ENCODE results near the gene STX11.
"Not testable (repeated sequence)": the region's sequence is repeated elsewhere in the genome, so short reads cannot be mapped to it uniquely, and the experiment has no call there.

Gene STX11

GRCh38 chr6:144162977-144163376 lies 12.7 kb downstream of the STX11 start:
- no peak overlapping the region for H3K27ac ChIP-seq

GRCh38 chr6:144165784-144166183 lies 15.5 kb downstream of the STX11 start:
- no peak overlapping the region for H3K4me3 ChIP-seq

More at GRCh38 chr6:144162977-144163376, 12.7 kb downstream of the STX11 start:
- no peak overlapping the region for H3K4me3 ChIP-seq

GRCh38 chr6:144170044-144170443 lies 19.7 kb downstream of the STX11 start:
- no peak overlapping the region for H3K27ac ChIP-seq
- H3K4me3 ChIP-seq, result no peak overlapping the region

More at GRCh38 chr6:144165784-144166183, 15.5 kb downstream of the STX11 start:
- H3K27ac ChIP-seq, result no peak overlapping the region

GRCh38 chr6:144171406-144171805 lies 21.1 kb downstream of the STX11 start:
- Histone ChIP-seq H3K4me3 (no peak overlapping the region), H3K27ac (no peak overlapping the region)

- H3K27ac ChIP-seq, result no peak overlapping the region
- no peak overlapping the region for H3K4me3 ChIP-seq
Observed at GRCh38 chr6:144174006-144174405, 23.7 kb downstream of the STX11 start.

GRCh38 chr6:144176043-144176442 lies 25.7 kb downstream of the STX11 start:
- H3K4me3 ChIP-seq, result no peak overlapping the region

GRCh38 chr6:144177726-144178125 lies 27.4 kb downstream of the STX11 start:
- Histone ChIP-seq H3K27ac (no peak overlapping the region), H3K4me3 (no peak overlapping the region)

More at GRCh38 chr6:144176043-144176442, 25.7 kb downstream of the STX11 start:
- no peak overlapping the region for H3K27ac ChIP-seq

GRCh38 chr6:144178323-144178722 lies 28.0 kb downstream of the STX11 start:
- H3K27ac ChIP-seq, result no peak overlapping the region

GRCh38 chr6:144179237-144179636 lies 28.9 kb downstream of the STX11 start:
- Histone ChIP-seq H3K27ac (no peak overlapping the region), H3K4me3 (no peak overlapping the region)

More at GRCh38 chr6:144178323-144178722, 28.0 kb downstream of the STX11 start:
- H3K4me3 ChIP-seq, result no peak overlapping the region

- Histone ChIP-seq H3K4me3 (no peak overlapping the region), H3K27ac (no peak overlapping the region)
Observed at GRCh38 chr6:144179828-144180227, 29.5 kb downstream of the STX11 start.

- H3K27ac ChIP-seq, H3K4me3 ChIP-seq: not testable (repeated sequence)
Observed at GRCh38 chr6:144180354-144180753, 30.0 kb downstream of the STX11 start.

- H3K27ac ChIP-seq, result no peak overlapping the region
- no peak overlapping the region for H3K4me3 ChIP-seq
Observed at GRCh38 chr6:144181639-144182038, 31.3 kb downstream of the STX11 start.

- H3K27ac ChIP-seq, H3K4me3 ChIP-seq: not testable (repeated sequence)
Observed at GRCh38 chr6:144184186-144184585, 33.9 kb downstream of the STX11 start.

GRCh38 chr6:144185133-144185836 lies 35.0 kb downstream of the STX11 start:
- Histone ChIP-seq H3K4me3 (no peak overlapping the region), H3K27ac (no peak overlapping the region)

- no peak overlapping the region for H3K4me3 ChIP-seq
- no peak overlapping the region for H3K27ac ChIP-seq
Observed at GRCh38 chr6:144186817-144187625, 36.7 kb downstream of the STX11 start.

- no peak overlapping the region for H3K4me3 ChIP-seq
- no peak overlapping the region for H3K27ac ChIP-seq
Observed at GRCh38 chr6:144189351-144189750, 39.0 kb downstream of the STX11 start.

- Histone ChIP-seq H3K4me3 (no peak overlapping the region), H3K27ac (no peak overlapping the region)
Observed at GRCh38 chr6:144190080-144190479, 39.8 kb downstream of the STX11 start.

GRCh38 chr6:144190593-144190992 lies 40.3 kb downstream of the STX11 start:
- Histone ChIP-seq H3K27ac (no peak overlapping the region), H3K4me3 (no peak overlapping the region)

GRCh38 chr6:144193181-144193580 lies 42.9 kb downstream of the STX11 start:
- no peak overlapping the region for H3K4me3 ChIP-seq
- no peak overlapping the region for H3K27ac ChIP-seq

GRCh38 chr6:144194293-144194810 lies 44.0 kb downstream of the STX11 start:
- Histone ChIP-seq H3K4me3 (no peak overlapping the region), H3K27ac (no peak overlapping the region)

Measured in skin epidermis (tissue), 12 donors.